Kidney epithelial cell (primary cell): ENCODE measurements around the gene CGB7. TPM values are rescaled to one million over a fixed set of nuclear protein-coding genes. Genes with fewer than 3 reads are reported as not detected.

Experiments used
- DNase-seq: peaks from one replicate; pipeline ENCODE4 v3.0.0-alpha.2; 2010; ENCODE audit warnings: low read depth
- H3K27me3 ChIP-seq: 2 replicates; pipeline ENCODE4 v1.6.0; 2011; ENCODE audit warnings: low read length; ENCODE audit not compliant: control insufficient read depth, insufficient read depth
- H3K36me3 ChIP-seq: 2 replicates; pipeline ENCODE4 v1.5.1; 2011; ENCODE audit warnings: low read length; ENCODE audit not compliant: control insufficient read depth, insufficient read depth
- H3K4me3 ChIP-seq: 2 replicates; pipeline ENCODE4 v1.5.1; 2011; ENCODE audit warnings: low read depth, mild to moderate bottlenecking, control low read depth, low read length
- CTCF ChIP-seq: IDR thresholded peaks from 2 replicates; pipeline ENCODE4 v1.5.1; 2011; ENCODE audit warnings: mild to moderate bottlenecking, moderate library complexity, low read length, control low read depth, inconsistent platforms; ENCODE audit not compliant: insufficient read depth, poor library complexity, severe bottlenecking
- total RNA-seq: library from RNA; depleted of rRNA; stranded (reverse); fragments of >200 nt; gene quantifications from 2 replicates; pipeline ENCODE4 v1.2.3, GENCODE V29; 2015

The CGB7 gene
- total RNA-seq, result 5.5 and 14.4 TPM in 2 replicates

DNA sequence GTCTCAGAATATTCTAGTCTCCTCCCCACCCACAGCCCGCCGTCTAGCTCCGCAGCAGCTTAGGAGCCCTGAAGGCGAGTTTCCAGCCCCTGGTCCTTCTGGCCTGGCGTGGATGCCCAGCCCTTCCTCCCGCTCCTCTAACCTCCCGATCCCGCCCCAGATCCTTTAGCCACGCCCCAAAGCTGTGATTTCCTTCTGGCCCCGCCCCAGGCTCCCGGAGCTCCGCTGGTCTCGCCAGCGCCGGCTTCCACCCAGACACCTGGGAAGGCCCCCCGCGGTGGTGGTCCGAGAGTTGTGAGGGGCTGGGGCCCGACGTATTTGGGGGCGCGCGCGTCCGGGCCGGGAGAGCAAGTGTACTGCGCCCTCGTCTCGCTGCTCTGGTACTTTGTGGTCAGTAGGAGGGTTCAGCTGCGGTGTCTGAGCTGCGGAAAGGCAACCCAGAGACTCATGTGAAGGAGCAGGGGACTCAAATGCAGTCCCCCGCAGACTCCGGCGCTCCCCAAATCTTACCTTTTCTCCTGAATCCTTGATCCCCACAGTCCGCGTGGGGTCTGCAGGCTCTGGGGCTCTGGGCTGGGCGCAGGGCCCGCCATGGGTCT lies at the start of gene CGB7:
TSS of gene CGB7 (minus strand) at position 114 of the 599 bp plus-strand sequence. CDS start 2,374 bp downstream, outside the sequence.
- Histone ChIP-seq H3K36me3 (no peaks in the 10 kb centered on the region), H3K4me3 (peak within 1 kb of the TSS; percentile 60), H3K27me3 (no peaks in the 10 kb centered on the region)
- TF ChIP-seq CTCF, result no peak
- DNase-seq, result peak; percentile 25

- Histone ChIP-seq H3K4me3 (no peak overlapping the region), H3K27me3 (no peaks in the 10 kb centered on the region), H3K36me3 (peaks cover 9% of the 10 kb centered on the region)
- TF ChIP-seq CTCF, result peak; percentile 79
- no peak for DNase-seq
Measured at GRCh38 chr19:49106648-49107135, 49.1 kb upstream of the CGB7 start.

GRCh38 chr19:49104229-49104864 lies 46.8 kb upstream of the CGB7 start:
- DNase-seq, result no peak
- peaks cover 9% of the 10 kb centered on the region for H3K36me3 ChIP-seq
- no peak for TF ChIP-seq CTCF
- no peak overlapping the region for H3K4me3 ChIP-seq
- no peaks in the 10 kb centered on the region for H3K27me3 ChIP-seq

DNA sequence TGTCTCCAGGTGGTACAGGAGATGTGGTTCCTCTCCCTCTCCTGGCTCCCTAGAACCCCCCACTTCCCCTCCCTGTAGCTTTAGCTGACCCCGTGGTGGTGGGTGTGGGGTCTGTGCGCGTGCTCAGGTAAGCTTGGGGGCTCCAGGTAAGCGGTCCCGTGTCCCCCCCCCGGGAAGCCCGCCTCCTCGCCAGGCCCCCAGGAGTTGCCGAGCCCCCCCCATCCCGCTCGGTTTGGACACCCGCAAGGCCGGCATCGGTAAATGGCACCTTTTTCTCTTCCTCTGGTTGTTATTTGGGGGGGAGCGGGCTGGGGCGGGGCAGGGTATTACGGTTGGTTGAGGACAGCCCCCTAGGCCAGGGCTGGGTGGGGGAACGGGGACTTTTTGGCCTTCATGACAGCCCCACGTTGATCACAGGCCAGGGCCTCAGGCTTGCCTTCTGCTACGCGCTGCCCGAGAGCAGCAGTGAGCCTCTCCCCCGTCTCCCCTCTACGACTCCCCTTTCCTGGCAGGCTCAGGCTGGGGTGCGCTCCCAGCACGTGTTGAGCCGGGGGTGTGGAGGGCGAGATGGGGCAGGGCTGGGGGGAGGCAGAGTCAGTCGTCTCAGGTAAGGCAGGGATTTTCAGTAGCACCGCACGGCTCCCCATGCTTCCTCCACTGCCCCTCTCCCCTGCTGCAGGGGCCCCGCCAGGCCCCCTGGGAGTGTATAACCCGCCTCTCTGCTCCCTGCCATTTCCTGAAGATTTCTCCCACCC lies 46.0 kb upstream of the CGB7 start:
- Histone ChIP-seq H3K36me3 (peaks cover 9% of the 10 kb centered on the region), H3K4me3 (no peak overlapping the region), H3K27me3 (no peaks in the 10 kb centered on the region)
- no peak for TF ChIP-seq CTCF
- DNase-seq, result no peak

DNA sequence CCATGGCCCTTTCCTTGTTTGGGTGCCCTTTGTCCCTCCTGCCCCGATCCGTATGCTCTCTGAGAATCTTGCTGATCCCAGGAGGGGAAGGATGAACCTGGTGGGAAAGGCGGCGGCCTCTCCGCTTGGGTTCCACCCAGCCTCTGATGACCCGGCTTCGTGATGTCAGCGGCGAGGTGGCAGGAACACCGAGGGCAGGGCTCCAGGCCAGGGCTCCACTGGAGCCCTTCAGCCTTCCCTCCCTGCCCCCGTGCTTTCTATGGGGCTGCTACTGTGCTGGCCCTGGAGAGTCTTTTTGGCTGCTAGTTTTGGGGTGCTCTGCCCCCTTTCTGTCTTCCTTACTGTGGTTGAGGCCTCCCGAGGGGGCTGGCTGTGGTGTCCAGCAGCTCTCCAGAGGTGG lies 44.8 kb upstream of the CGB7 start:
- DNase-seq, result no peak
- H3K27me3 ChIP-seq, result no peaks in the 10 kb centered on the region
- TF ChIP-seq CTCF, result no peak
- H3K4me3 ChIP-seq, result no peak overlapping the region
- H3K36me3 ChIP-seq, result peaks cover 7% of the 10 kb centered on the region
